GM19193 (cell line): ENCODE measurements around the gene MMGT1.

Experiments
- POLR2A ChIP-seq: IDR thresholded peaks from 4 replicates; pipeline ENCODE4 v1.6.1; 2011; ENCODE audit not compliant: insufficient read depth, insufficient read length; ENCODE audit errors: extremely low read depth

The MMGT1 gene

DNA sequence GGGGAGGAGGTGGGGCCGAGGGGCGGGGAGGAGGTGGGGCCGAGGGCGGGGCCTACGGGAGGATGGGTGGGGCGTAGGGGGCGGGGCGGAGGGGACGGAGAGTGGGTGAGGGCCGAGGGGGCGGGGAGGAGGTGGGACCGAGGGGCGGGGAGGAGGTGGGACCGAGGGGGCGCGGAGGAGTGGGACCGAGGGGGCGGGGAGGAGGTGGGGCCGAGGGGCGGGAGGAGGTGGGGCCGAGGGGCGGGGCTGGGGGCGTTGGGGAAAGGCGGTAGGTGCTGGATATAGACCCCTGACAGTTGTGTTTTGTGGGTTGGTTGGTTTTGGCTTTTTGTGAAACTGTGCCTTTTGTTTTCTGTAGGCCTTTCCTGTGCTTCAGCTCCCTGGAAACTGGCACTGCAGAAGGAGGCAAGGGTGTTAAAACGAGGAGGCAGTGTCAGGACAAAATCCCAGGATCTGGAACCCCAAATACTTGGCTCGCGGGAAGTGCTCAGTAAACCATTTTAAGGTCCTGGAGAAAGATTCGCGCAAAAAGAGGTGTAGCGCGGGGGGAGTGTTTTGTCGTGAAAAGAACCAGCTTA, 580 bp upstream of the MMGT1 start:
- no peak for TF ChIP-seq POLR2A

DNA sequence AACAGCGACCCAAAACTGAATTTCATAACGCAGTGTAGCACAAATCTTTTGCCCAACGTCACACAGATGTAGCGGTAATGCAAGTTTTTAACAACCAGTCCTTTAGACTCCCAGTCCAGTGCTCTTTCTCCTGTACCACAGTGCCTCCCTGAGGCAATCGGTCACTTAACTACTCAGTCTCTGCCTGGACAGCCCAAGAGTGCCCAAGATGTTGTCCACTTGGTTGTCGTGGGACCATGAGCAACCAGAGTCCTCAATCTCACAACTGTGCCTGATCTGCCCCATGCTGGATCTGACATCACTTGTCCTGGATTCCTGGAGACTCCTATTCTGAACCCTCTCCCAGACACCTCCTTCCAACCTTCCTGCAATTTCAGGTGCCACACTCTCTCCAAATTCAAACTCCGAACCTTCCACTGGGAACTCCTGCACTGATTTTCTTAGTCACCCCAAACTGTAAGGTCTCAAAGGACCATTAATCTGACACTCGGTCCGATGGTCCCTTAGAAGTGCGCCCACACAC, 702 bp downstream of the MMGT1 start:
- no peak for TF ChIP-seq POLR2A

DNA sequence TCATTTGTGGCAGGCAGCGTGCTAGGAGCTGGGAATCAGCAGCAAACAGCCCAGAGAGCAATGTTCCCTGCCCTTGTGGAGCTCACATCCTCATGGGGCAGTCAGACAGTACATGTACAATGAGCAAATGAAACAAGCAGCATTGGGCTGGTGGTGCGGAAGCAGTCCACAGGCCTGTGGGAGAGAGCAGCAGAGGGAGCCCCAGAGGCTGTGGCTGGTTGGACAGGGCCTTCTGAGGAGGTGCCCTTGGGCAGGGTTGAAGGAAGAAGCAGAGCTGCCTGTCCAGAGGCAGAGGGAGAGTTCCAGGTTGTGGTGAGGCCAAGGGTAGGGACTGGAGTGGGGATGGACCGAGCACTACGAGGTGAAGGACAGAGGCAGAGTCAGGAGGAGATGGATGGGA, 22.5 kb downstream of the MMGT1 start:
- TF ChIP-seq POLR2A, result no peak

DNA sequence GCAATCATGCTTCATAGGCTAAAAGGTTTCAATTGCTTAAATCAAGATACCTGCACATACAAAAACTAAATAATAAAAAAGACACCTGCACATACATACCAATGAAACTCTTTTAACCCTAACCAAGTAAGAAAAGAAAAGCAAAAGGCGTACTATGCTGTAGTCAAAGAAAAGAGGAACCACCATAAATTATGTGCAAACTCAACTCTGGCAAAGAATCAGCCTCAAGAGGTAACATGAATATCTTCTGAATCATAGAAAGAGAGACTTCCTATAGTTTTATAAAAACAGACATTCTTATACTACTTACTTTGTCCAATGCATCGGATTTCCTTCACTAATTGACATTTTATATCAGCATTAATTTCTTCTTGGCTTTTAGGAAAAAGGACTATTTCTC, 29.3 kb downstream of the MMGT1 start:
- no peak for TF ChIP-seq POLR2A

DNA sequence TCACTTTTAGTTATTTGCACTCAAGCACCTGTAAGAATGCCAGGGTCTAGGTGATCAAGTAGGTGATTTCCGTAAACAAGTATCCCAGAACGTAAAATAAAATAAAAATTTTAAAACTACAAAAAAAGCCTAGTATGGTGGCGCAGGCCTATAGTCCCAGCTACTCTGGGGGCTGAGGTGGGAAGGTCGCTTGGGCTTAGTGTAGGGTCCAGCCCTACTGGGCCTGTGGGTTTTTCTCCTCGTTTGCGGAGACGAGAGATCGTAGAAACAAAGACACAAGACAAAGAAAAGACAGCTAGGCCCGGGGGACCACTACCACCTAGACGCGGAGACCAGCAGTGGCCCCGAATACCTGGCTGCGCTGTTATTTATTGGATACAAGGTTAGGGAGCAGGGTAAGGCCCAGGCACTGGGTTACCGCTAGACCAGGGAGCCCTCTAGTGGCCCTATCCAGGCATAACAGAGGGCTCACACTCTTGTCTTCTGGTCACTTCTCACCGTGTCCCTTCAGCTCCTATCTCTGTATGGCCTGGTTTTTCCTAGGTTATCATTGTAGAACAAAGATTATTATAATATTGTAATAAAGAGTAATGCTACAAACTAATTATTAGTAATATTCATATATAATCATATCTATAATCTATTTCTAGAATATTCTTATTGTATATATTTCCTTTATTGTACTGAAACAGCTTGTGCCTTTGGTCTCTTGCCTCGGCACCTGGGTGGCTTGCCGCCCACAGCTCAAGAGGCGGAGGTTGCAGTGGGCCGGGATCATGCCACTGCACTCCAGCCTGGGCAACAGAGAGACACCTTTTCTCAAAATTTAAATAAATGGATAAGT, 41.9 kb downstream of the MMGT1 start:
- no peak for TF ChIP-seq POLR2A

DNA sequence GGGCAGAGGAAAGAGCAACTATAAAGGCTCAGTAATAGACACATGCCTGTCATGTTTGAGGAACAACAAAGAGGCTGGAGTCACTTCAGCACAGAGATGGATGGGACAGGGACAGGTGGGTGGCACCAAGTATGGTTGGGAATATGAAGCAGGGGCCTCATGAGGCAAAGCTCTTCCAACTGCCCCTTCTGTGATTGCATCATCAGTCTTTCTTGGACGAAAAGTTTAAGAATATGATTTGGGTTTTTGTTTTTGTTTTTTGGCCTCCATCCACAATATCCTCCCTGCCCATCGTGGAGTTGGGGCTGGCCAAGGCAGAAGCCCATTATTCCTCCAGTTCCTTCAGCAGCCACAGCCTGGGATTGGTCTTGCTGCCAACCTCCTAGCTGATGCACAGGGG, 45.9 kb downstream of the MMGT1 start:
- TF ChIP-seq POLR2A, result no peak

DNA sequence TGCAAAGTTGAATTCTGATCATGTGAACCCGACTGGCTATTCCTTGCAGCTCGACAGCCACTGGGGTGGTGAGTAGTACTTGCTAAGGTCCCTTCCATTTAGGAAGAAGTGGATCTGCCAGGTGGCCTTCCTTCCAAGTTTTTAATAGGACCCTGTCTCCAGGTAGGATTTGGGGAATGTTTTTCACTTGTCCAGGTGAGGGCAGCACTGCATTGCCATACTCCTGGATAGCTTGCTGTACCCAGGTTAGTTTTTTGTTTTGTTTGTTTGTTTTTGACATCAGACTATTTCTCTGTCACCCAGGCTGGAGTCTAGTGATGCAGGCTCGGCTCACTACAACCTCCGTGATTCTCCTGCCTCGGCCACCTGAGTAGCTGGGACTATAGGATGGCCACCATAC, 50.4 kb downstream of the MMGT1 start:
- TF ChIP-seq POLR2A, result no peak

DNA sequence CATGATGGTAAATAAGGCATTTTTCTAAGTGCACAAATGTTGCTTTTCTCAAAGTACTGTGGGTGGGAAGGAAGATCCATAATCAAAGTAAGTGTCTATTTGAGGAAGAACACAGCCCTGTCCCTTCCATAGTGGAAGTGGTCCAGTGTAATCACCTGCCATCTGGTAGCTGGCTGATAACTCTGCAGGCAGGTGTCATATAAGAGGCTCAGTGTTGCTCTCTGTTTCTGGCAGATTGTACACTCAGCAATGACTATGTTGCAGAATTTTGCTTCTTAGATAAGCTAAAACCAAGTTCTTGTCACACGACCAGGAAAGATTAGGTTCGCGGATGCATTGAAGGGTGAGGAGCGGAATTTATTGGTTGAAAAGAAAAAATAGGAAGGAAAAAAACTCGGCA, 59.4 kb downstream of the MMGT1 start:
- no peak for TF ChIP-seq POLR2A
